DOHH2 (cell line): ENCODE measurements around the gene NTF4.

Source experiments
- H3F3A ChIP-seq: fragments of 200-600 bp; sonication (generic), shearing (Covaris generic); 2 replicates; pipeline ENCODE4 v1.6.0; 2016; ENCODE audit warnings: antibody characterized with exemption, mild to moderate bottlenecking; ENCODE audit not compliant: control insufficient read depth, insufficient read depth
- H3K27ac ChIP-seq: fragments of 200-600 bp; sonication (generic); 2 replicates; pipeline ENCODE4 v1.5.1; 2014; ENCODE audit warnings: low read depth, mild to moderate bottlenecking, low read length, moderate library complexity
- H3K27me3 ChIP-seq: fragments of 200-600 bp; sonication (generic); 2 replicates; pipeline ENCODE4 v1.6.1; 2014; ENCODE audit warnings: mild to moderate bottlenecking, low read length, mixed read lengths; ENCODE audit not compliant: control insufficient read depth
- H3K36me3 ChIP-seq: fragments of 200-600 bp; sonication (generic); 2 replicates; pipeline ENCODE4 v1.6.1; 2014; ENCODE audit warnings: mild to moderate bottlenecking, low read length, moderate library complexity, mixed read lengths; ENCODE audit not compliant: control insufficient read depth
- H3K4me1 ChIP-seq: fragments of 200-600 bp; sonication (generic); 2 replicates; pipeline ENCODE4 v1.6.1; 2014; ENCODE audit warnings: mild to moderate bottlenecking, low read length, mixed read lengths; ENCODE audit not compliant: control insufficient read depth
- H3K4me2 ChIP-seq: fragments of 200-600 bp; sonication (generic); 2 replicates; pipeline ENCODE4 v1.6.0; 2014; ENCODE audit warnings: mild to moderate bottlenecking, low read length, moderate library complexity
- H3K4me3 ChIP-seq: fragments of 200-600 bp; sonication (generic); 2 replicates; pipeline ENCODE4 v1.5.1; 2014; ENCODE audit warnings: mild to moderate bottlenecking, low read length, mixed read lengths
- H3K79me2 ChIP-seq: fragments of 200-600 bp; sonication (generic); 2 replicates; pipeline ENCODE4 v1.6.1; 2014; ENCODE audit warnings: mild to moderate bottlenecking, low read length, mixed read lengths; ENCODE audit not compliant: control insufficient read depth
- H3K9me2 ChIP-seq: fragments of 200-600 bp; sonication (generic); replicated peaks from 2 replicates; pipeline ENCODE4 v1.6.1; 2014; ENCODE audit warnings: mild to moderate bottlenecking, low read length, mixed read lengths; ENCODE audit not compliant: control insufficient read depth
- H3K9me3 ChIP-seq: fragments of 200-600 bp; sonication (generic); 2 replicates; pipeline ENCODE4 v1.6.1; 2014; ENCODE audit warnings: antibody characterized with exemption, low read length, mixed read lengths; ENCODE audit not compliant: control insufficient read depth, insufficient read depth
- H4K20me1 ChIP-seq: fragments of 200-600 bp; sonication (generic); 2 replicates; pipeline ENCODE4 v1.6.0; 2014; ENCODE audit warnings: low read depth, mild to moderate bottlenecking, antibody characterized with exemption, low read length, moderate library complexity; ENCODE audit not compliant: control insufficient read depth, insufficient read depth
- EZH2phosphoT487 ChIP-seq: fragments of 200-600 bp; sonication (generic); IDR thresholded peaks from 2 replicates; pipeline ENCODE4 v1.6.1; 2017; ENCODE audit warnings: borderline replicate concordance, mild to moderate bottlenecking, antibody characterized with exemption, low read length, moderate library complexity, mixed read lengths
- TF ChIP-seq, protein P1 (sequence below): fragments of 200-600 bp; sonication (generic); IDR thresholded peaks from one replicate; pipeline ENCODE4 v1.5.1; 2014; ENCODE audit warnings: antibody characterized with exemption, mild to moderate bottlenecking, low read depth, low read length; ENCODE audit not compliant: poor library complexity, severe bottlenecking

The NTF4 gene

DNA sequence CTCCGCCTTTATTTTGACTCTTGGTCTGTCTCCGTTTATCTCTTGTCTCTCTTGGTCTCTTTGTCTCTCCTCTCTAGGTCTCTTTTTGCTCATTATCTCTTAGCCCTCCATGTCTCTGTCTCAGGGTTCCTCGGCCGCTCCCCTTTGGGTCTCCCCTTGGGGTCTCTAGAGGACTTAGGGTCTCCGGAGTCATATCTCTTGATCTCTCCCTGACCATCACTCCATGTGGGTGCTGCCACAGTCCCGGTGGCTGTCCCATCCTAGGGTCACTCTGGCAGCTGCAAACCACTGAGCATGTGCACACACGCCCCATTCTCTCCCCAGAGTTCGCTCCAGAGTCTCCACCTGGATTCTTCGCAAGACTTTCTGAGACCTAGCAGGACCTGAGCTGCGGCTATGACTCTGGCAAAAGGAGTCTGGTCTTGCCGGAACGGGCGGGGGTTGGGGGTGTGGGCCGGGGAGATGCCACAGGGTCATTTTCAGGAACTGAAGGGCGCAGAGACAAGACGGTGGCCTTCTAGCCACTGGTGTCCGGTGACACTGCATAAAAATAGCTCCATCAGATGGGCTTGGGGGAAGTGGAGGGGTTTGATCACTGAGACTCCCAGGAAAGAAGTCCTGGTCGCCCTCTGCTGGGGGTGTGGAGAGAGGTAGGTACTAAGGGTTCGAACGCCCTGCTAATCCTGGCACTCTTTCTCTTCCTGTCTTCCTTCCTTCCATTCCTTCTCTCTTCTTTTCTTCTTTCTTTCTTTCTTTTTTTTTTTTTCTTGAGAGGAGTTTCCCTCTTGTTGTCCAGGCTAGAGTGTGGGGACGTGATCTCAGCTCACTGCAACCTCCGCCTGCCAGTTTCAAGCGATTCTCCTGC is 9.1 kb upstream of the NTF4 start:
- H3K9me3 ChIP-seq: no peaks in the 10 kb centered on the region
- H4K20me1 ChIP-seq: no peaks in the 10 kb centered on the region
- no peak overlapping the region for H3K27ac ChIP-seq
- TF ChIP-seq EZH2phosphoT487: no peak
- TF ChIP-seq, protein P1, sequence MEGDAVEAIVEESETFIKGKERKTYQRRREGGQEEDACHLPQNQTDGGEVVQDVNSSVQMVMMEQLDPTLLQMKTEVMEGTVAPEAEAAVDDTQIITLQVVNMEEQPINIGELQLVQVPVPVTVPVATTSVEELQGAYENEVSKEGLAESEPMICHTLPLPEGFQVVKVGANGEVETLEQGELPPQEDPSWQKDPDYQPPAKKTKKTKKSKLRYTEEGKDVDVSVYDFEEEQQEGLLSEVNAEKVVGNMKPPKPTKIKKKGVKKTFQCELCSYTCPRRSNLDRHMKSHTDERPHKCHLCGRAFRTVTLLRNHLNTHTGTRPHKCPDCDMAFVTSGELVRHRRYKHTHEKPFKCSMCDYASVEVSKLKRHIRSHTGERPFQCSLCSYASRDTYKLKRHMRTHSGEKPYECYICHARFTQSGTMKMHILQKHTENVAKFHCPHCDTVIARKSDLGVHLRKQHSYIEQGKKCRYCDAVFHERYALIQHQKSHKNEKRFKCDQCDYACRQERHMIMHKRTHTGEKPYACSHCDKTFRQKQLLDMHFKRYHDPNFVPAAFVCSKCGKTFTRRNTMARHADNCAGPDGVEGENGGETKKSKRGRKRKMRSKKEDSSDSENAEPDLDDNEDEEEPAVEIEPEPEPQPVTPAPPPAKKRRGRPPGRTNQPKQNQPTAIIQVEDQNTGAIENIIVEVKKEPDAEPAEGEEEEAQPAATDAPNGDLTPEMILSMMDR: peak; percentile 43
- no peak overlapping the region for H3K4me3 ChIP-seq
- no peaks in the 10 kb centered on the region for H3K4me1 ChIP-seq
- H3K27me3 ChIP-seq: no peaks in the 10 kb centered on the region
- no peaks in the 10 kb centered on the region for H3K79me2 ChIP-seq
- H3K36me3 ChIP-seq: no peaks in the 10 kb centered on the region
- H3F3A ChIP-seq: no peaks in the 10 kb centered on the region
- H3K9me2 ChIP-seq: no peaks in the 10 kb centered on the region
- H3K4me2 ChIP-seq: no peak overlapping the region

- no peak for TF ChIP-seq EZH2phosphoT487
- TF ChIP-seq, protein P1: no peak
- peaks cover 6% of the 10 kb centered on the region for H3K27me3 ChIP-seq
- H3K9me3 ChIP-seq: no peaks in the 10 kb centered on the region
- H3K27ac ChIP-seq: no peak overlapping the region
- H3K4me2 ChIP-seq: no peak overlapping the region
- H3K79me2 ChIP-seq: no peaks in the 10 kb centered on the region
- H3K36me3 ChIP-seq: no peaks in the 10 kb centered on the region
- no peaks in the 10 kb centered on the region for H3F3A ChIP-seq
- H3K4me3 ChIP-seq: no peak overlapping the region
- H3K9me2 ChIP-seq: no peaks in the 10 kb centered on the region
- H4K20me1 ChIP-seq: no peaks in the 10 kb centered on the region
- H3K4me1 ChIP-seq: no peaks in the 10 kb centered on the region
Measured at GRCh38 chr19:49071860-49072547, 7.4 kb upstream of the NTF4 start.

- H3F3A ChIP-seq: no peaks in the 10 kb centered on the region
- no peak overlapping the region for H3K4me3 ChIP-seq
- H3K4me2 ChIP-seq: no peak overlapping the region
- H3K79me2 ChIP-seq: no peaks in the 10 kb centered on the region
- no peaks in the 10 kb centered on the region for H3K9me2 ChIP-seq
- H3K27ac ChIP-seq: no peak overlapping the region
- no peaks in the 10 kb centered on the region for H3K4me1 ChIP-seq
- H3K27me3 ChIP-seq: peaks cover 14% of the 10 kb centered on the region
- H3K36me3 ChIP-seq: no peaks in the 10 kb centered on the region
- TF ChIP-seq, protein P1: no peak
- H3K9me3 ChIP-seq: no peaks in the 10 kb centered on the region
- H4K20me1 ChIP-seq: no peaks in the 10 kb centered on the region
Measured at GRCh38 chr19:49070416-49070815, 5.8 kb upstream of the NTF4 start.
